HG02798 (cell line): ENCODE data around the gene ZNF385C.

Experiments
- ATAC-seq: cut with Tn5 transposase; IDR thresholded peaks from one replicate; pipeline ENCODE4 v1.9.1; 2021; ENCODE audit warnings: mild to moderate bottlenecking; ENCODE audit not compliant: unreplicated experiment, poor library complexity

ZNF385C gene

DNA sequence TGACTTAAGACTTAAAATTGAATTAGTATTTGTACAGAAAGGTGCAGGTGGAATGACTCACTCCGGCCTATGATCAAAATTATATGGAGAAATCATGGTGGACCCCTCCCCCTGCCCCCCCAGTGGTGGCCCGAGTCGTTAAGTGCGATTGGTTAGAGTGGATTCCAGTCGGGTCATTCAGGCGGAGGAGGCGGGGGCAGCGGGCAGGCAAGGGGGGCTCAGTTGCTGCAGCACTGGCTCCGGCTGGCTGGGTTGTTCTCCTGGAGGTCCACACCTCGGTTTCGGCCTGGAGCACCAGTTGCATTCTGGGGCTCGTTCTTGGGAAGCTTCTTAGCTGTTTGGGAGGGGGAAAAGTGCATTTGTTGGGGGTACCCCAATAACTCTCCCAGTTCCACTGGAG, 27.3 kb upstream of the ZNF385C start:
- ATAC-seq: no peak

DNA sequence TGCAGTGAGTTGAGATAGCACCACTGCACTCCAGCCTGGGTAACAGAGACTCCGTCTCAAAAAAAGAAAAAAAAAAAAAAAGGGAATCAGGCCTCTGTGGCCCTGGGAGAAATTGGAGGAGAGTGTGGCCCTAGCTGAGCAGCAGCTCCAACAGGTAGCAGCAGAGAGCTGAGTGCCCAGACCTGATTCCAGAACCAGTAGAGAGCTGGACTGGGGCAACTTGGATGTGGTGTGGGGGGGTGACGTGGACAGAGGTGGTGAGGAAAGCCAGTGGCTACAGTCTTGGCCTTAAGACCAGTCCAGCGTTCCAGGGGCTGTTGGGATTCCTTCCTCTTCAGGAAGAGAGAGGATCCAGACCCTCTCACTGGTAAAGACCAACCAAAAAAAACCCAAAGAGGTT, 26.0 kb upstream of the ZNF385C start:
- no peak for ATAC-seq

DNA sequence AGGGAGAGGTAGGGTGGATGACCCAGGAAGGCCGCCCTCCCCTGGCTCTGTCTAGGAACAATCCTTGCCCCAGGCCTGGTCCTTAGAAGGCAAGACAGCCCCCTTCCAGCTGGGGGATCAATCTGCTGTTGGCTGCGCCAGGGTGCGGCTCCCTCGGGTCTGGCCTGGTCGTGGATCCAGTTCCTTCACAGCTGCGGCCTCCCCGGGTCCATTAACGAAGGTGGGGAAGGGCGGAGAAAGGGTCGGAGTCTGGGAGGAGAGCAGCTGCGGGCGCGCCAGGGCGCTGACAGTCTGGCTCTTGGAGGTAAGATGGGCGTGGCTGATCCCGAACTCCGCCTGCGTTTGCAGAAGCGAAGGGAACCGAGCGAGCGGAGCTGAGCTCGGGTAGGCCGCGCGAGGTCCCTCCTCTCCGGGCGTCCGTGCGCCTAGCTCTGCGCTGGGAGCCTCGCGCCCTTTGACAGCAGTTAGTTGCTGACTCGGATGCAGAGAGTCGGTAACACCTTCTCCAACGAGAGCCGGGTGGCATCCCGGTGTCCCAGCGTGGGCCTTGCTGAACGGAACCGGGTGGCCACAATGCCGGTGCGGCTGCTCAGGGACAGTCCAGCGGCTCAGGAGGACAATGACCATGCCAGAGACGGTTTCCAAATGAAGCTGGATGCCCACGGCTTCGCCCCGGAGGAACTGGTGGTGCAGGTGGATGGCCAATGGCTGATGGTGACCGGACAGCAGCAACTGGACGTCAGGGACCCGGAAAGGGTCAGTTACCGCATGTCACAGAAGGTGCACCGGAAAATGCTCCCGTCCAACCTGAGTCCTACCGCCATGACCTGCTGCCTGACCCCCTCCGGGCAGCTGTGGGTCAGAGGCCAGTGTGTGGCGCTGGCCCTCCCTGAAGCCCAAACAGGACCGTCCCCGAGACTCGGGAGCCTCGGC, 24.4 kb upstream of the ZNF385C start, which contains the start of gene HSPB9:
HSPB9 (plus strand) TSS at position 434 of the 933 bp plus-strand sequence; CDS start at position 481, 47 bp downstream.
- ATAC-seq: no peak

DNA sequence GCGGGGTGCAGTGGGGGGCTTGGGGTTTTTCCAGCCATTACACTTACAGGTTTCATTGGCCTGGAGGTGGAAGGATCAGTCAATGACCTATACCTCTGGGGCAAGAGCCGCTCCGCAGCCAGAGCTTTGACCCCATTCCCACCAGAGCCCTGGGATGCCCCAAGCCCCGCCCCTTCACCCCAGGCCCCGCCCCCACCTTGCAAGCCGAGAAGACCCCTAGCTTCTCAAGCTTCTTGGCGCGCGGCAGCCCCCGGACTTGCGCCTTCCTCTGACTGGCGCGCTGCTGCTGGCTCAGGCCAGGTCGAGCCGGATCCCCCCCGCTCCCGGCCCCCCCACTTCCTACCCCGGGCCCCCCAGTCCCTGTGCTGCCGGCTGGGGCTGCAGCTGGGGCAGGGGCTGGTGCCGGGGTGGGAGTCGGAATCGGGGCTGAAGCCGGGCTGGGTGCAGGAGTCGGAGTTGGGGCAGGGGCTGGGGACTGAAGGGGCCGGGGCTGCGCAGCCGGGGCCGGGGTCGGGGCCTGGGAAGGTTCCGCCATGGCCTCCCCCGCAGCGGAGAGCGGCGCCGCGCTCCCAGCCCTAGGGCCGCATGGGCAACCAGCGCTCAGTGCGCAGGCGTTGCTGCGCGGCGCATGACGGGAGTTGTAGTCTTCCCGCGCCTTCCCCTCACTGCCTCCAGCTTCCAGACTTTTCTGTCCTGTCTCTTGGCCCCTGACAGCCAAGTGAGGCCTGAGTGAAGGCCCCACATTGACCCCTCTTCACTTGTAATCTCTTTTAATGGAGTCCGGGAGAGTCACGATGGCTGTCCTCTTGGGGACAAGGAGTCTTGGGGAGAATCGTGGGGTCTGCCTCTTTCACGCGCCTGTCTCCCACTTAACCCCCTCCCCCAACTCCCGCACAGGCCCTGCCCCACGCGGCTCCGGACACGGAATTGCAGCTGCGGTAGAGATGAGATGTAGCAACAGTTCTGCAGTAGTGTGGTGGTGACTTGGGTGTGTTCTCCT, 22.8 kb upstream of the ZNF385C start, which contains the start of gene KAT2A:
KAT2A (minus strand) TSS at position 598 of the 1,000 bp plus-strand sequence; CDS start at position 535, 63 bp downstream.
- peak; percentile 79 for ATAC-seq

DNA sequence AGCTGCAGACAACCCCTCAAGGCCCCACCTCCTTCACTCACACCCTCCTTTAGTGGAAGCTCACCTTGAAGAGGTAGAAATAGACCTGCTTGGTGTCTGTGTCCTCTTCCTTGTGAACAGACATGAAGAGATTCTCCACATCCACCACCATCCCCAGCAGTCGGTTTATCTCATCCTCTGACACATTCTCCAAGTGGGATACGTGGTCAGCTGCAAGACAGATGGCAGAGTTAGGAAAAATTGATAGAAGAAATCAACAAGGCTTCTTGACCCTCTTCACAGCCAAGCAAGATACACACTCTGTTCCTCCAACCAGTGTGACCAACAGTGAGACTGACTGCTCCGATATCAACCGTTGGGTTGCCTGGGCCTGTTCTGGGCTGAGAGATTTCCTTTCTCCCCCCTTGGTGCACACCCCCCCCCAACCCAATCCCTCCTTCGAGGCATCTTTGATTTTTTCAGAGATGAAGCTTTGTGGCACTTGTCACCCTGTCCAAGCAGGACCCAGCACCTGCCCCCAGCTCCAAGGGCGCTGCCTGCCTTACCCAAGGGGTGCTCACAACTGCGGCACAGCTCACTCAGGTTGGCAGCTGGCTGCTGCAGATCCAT, 22.0 kb upstream of the ZNF385C start:
- ATAC-seq: no peak

GRCh38 chr17:42119301-42119700, 21.0 kb upstream of the ZNF385C start:
- ATAC-seq: no peak

DNA sequence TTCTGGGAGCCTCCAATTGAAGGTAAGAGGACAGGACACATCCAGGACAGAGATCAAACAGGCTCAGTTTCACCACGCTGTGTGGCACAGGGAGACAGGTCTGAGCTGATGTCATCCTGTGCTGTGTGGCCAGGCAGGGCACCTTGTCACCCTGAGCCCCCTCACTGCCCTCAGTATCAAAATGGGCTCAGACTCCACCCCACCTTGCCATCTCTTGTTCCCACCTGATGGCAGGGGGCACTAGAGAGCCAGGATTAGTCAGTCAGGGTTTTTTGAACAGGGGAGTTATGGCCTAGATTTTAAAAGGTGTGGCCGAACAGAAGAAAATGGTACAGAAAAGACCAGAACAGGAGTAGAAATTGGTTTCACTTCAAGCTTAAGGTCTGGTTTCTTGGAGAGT, 20.3 kb upstream of the ZNF385C start:
- no peak for ATAC-seq

DNA sequence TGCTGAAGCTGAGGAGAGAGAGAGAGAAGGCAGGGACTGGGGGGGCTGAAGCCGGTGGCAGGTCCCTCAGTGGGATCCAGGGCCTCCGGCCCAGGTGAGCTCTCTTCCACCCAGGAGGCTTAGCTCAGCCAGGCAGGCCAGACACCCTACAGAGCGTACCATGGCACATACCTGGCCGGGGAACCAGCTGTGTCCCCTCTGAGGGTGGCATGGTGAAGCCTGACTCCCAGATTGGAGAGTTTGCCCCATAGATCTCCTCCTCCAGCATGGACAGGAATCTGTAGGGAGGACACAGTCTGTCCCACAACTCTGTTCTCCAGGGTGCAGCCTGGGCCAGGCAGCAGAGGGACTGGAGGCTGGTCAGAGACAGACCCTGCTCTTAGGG, 19.8 kb upstream of the ZNF385C start:
- ATAC-seq: no peak

GRCh38 chr17:42117397-42118125, 19.3 kb upstream of the ZNF385C start:
- no peak for ATAC-seq

- ATAC-seq: no peak
Measured at GRCh38 chr17:42116705-42117396, 18.6 kb upstream of the ZNF385C start.

DNA sequence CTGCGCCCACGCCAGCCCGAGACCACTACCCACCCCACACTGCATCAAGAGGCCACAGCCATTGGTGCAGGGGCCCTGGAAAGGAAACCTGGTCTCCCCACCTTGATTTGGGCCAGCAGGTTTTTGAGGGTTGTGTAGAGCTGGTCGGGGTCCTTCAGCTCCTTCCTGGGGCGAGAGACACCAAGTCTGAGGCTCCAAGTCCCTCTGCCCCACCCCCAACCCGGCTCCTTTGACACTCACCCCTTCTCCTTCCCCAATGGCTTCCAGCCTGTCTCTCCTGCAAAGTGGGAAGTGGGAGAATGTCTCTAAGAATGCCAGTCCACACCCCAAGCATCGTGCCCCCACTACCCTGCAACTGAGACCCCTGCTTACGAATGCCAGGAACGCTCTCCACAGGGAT, 15.8 kb upstream of the ZNF385C start:
- no peak for ATAC-seq

- ATAC-seq: no peak
Measured at GRCh38 chr17:42113293-42114069, 15.2 kb upstream of the ZNF385C start.

DNA sequence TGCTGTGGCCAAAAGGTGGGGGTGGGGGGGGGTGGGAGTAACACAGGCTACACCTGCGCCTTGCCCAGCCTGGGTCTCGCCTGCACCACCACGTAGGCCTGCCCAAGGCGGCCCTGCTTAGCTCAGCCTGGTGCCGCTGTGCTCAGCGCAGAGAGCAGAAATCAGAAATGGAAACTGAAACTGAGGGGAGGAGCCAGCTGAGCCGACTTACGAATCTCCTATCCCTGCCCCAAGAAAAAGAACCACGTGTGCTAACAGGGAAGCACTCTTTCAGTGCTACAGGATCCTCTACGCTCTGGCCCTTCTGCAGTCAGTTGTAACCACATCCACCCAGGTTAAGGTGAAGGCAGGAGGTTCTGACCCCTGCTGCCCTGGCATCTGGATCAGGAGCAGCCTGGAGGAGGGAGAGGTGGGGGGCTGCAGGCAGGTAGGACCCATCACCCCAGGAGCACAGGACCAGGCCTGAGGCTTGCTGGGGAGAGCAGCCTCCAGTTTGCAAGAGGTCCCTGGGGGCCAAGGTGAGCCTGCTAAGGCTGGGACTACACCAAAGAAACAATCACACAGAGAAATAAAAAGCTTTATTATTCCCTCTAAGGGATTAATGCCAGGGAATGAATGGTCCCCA, 14.4 kb upstream of the ZNF385C start, which contains the start of gene DHX58:
DHX58 (minus strand) TSS at position 163 of the 625 bp plus-strand sequence. CDS start 822 bp downstream, outside the sequence.
- peak; percentile 62 for ATAC-seq

DNA sequence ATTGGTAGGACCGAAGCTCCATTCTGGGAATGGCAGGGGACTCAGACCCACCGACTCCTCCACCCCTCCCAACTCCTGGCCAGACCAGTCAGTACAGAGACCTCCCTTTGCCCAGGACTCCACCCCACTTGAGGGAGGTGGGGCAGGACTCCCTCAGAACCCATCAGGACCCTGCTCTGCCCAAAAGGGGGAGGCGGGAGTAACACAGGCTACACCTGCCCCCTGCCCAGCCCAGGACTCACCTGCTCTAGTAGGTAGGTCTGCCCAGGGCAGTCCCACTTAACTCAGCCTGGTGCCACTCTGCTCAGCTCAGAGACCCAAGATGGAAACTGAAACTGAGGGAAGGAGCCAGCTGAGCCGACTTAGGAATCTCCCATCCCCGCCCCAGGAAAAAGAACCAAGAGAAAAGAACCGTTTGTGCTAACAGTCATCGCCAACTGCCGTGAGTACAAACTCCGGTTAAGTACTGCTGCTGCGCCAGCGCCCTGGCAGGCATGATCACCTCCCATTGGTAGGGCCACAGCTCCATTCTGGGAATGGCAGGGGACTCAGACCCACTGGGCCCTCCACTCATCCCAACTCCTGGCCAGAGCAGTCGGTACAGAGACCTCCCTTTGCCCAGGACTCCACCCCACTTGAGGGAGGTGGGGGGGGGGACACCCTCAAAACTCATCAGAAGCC, 13.7 kb upstream of the ZNF385C start:
- ATAC-seq: no peak

GRCh38 chr17:42111265-42111636, 13.0 kb upstream of the ZNF385C start:
- no peak for ATAC-seq

DNA sequence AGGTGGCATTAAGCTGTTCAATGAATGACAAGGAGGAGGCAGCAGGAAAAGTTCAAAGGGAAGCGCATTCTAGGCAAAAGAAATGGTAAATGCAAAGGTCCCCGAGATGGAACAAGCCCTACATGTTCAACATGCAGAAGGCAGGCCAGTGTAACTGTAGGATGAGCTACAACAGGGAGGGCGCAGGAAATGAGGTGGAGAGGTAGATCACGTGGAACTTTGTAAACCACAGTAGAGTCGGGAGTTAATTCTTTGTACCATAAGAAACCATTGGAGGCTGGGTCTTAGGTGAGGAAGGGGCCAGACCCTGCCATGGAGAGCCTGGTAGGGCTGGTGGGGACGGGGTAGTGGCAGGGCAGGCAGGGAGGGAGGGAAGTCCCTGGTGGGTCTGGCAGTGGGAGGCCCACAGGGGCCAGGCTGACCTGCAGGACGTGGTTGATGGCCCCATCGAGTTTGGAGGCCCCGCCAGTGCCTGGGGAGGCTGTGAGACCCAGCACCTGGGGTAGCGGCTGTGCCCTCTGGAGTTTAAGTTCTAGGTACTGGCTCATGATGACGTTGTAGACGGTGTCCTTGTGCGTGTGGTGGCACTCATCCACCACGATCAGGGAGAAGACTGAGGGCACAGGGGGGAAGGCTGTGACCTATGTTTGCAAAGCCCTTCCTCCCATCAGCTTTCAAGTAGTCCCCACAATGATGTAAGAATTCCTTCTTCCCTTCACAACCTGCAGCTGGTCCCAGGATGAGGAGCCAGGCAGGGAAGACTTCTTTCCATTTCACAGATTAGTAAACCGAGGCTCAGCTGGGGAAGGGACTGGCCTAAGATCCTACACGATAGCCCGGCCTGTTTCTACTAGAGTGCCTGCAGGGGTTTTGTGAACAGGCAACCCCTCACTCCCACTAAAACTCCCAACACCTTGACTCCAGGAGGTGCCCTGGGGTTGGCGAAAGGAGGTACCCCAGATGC, 12.3 kb upstream of the ZNF385C start:
- ATAC-seq: no peak
